GM21619 (cell line): ENCODE results near the gene EML4.
"Not testable (repeated sequence)": the region's sequence is repeated elsewhere in the genome, so short reads cannot be mapped to it uniquely, and the experiment has no call there.

Experiments
- ATAC-seq: cut with Tn5 transposase; IDR thresholded peaks from one replicate; pipeline ENCODE4 v1.9.1; 2021; ENCODE audit not compliant: unreplicated experiment

Gene EML4

GRCh38 chr2:42329736-42330135, 160.6 kb downstream of the EML4 start:
- no peak for ATAC-seq

- no peak for ATAC-seq
These were observed 162.6 kb downstream of the EML4 start for GRCh38 chr2:42331569-42332284.

GRCh38 chr2:42332575-42332974, 163.4 kb downstream of the EML4 start:
- no peak for ATAC-seq

- no peak for ATAC-seq
These were observed 164.4 kb downstream of the EML4 start for GRCh38 chr2:42333579-42333978.

- ATAC-seq: no peak
These were observed 165.1 kb downstream of the EML4 start for GRCh38 chr2:42334220-42334619.

GRCh38 chr2:42334865-42335264, 165.7 kb downstream of the EML4 start:
- ATAC-seq: not testable (repeated sequence)

- ATAC-seq: no peak
These were observed 166.5 kb downstream of the EML4 start for GRCh38 chr2:42335514-42336104.

GRCh38 chr2:42336361-42336965, 167.3 kb downstream of the EML4 start:
- no peak for ATAC-seq

- ATAC-seq: no peak
These were observed 168.2 kb downstream of the EML4 start for GRCh38 chr2:42337356-42337820.

- ATAC-seq: no peak
These were observed 168.9 kb downstream of the EML4 start for GRCh38 chr2:42337846-42338566.

- no peak for ATAC-seq
These were observed 169.5 kb downstream of the EML4 start for GRCh38 chr2:42338567-42339190.

- no peak for ATAC-seq
These were observed 170.2 kb downstream of the EML4 start for GRCh38 chr2:42339191-42339912.

- no peak for ATAC-seq
These were observed 171.1 kb downstream of the EML4 start for GRCh38 chr2:42340045-42340937.

GRCh38 chr2:42340938-42341636, 171.9 kb downstream of the EML4 start:
- no peak for ATAC-seq

- peak; percentile 74 for ATAC-seq
These were observed 173.1 kb downstream of the EML4 start for GRCh38 chr2:42342061-42342794.

GRCh38 chr2:42342795-42343241, 173.7 kb downstream of the EML4 start:
- ATAC-seq: peak; percentile 11

GRCh38 chr2:42345986-42346385, 176.8 kb downstream of the EML4 start:
- ATAC-seq: no peak

- not testable (repeated sequence) for ATAC-seq
These were observed 177.7 kb downstream of the EML4 start for GRCh38 chr2:42346856-42347255.
